Measurements from ENCODE around the gene PIGH.

The PIGH gene

GRCh38 chr14:67575684-67576083 is 24.4 kb downstream of the PIGH start:
- no peak for DNase-seq (ENCODE audit: low read depth in 2 of 3, low spot score in 2 of 3)

- DNase-seq (ENCODE audit: low read depth in 2 of 3, low spot score in 2 of 3) = no peak
Measured at GRCh38 chr14:67574806-67575205, 25.3 kb downstream of the PIGH start.

- DNase-seq (ENCODE audit: low read depth in 2 of 3, low spot score in 2 of 3) = no peak
Measured at GRCh38 chr14:67574156-67574555, 25.9 kb downstream of the PIGH start.

GRCh38 chr14:67573228-67574010 is 26.6 kb downstream of the PIGH start:
- DNase-seq (ENCODE audit: low read depth in 2 of 3, low spot score in 2 of 3) = no peak

- no peak for DNase-seq (ENCODE audit: low read depth in 2 of 3, low spot score in 2 of 3)
Measured at GRCh38 chr14:67572608-67573007, 27.5 kb downstream of the PIGH start.

GRCh38 chr14:67571991-67572323 is 28.1 kb downstream of the PIGH start:
- DNase-seq (ENCODE audit: low read depth in 2 of 3, low spot score in 2 of 3) = no peak

- peak; percentile 20 to 48 (median 47) for DNase-seq (ENCODE audit: low read depth in 2 of 3, low spot score in 2 of 3)
Measured at GRCh38 chr14:67571275-67571990, 28.6 kb downstream of the PIGH start.

GRCh38 chr14:67570453-67570852 is 29.6 kb downstream of the PIGH start:
- DNase-seq (ENCODE audit: low read depth in 2 of 3, low spot score in 2 of 3) = no peak

- no peak for DNase-seq (ENCODE audit: low read depth in 2 of 3, low spot score in 2 of 3)
Measured at GRCh38 chr14:67569651-67570290, 30.3 kb downstream of the PIGH start.

- DNase-seq (ENCODE audit: low read depth in 2 of 3, low spot score in 2 of 3) = no peak
Measured at GRCh38 chr14:67569011-67569650, 30.9 kb downstream of the PIGH start.

GRCh38 chr14:67567654-67568053 is 32.4 kb downstream of the PIGH start:
- DNase-seq (ENCODE audit: low read depth in 2 of 3, low spot score in 2 of 3) = no peak

GRCh38 chr14:67566908-67567307 is 33.2 kb downstream of the PIGH start:
- no peak for DNase-seq (ENCODE audit: low read depth in 2 of 3, low spot score in 2 of 3)

GRCh38 chr14:67564236-67564635 is 35.8 kb downstream of the PIGH start:
- DNase-seq (ENCODE audit: low read depth in 2 of 3, low spot score in 2 of 3) = no peak

- no peak for DNase-seq (ENCODE audit: low read depth in 2 of 3, low spot score in 2 of 3)
Measured at GRCh38 chr14:67562776-67563150, 37.3 kb downstream of the PIGH start.

- no peak for DNase-seq (ENCODE audit: low read depth in 2 of 3, low spot score in 2 of 3)
Measured at GRCh38 chr14:67562025-67562775, 37.9 kb downstream of the PIGH start.

- no peak for DNase-seq (ENCODE audit: low read depth in 2 of 3, low spot score in 2 of 3)
Measured at GRCh38 chr14:67559639-67560038, 40.4 kb downstream of the PIGH start.

- no peak for DNase-seq (ENCODE audit: low read depth in 2 of 3, low spot score in 2 of 3)
Measured at GRCh38 chr14:67557656-67558055, 42.4 kb downstream of the PIGH start.

GRCh38 chr14:67557118-67557517 is 43.0 kb downstream of the PIGH start:
- DNase-seq (ENCODE audit: low read depth in 2 of 3, low spot score in 2 of 3) = no peak

- no peak for DNase-seq (ENCODE audit: low read depth in 2 of 3, low spot score in 2 of 3)
Measured at GRCh38 chr14:67556671-67557070, 43.4 kb downstream of the PIGH start.

GRCh38 chr14:67555518-67556090 is 44.5 kb downstream of the PIGH start:
- DNase-seq (ENCODE audit: low read depth in 2 of 3, low spot score in 2 of 3) = no peak

- DNase-seq (ENCODE audit: low read depth in 2 of 3, low spot score in 2 of 3) = no peak
Measured at GRCh38 chr14:67554341-67554740, 45.7 kb downstream of the PIGH start.
